ENCODE data around the gene PAK3. TPM values are rescaled to one million over a fixed set of nuclear protein-coding genes. Genes with fewer than 3 reads are reported as not detected.

Gene PAK3
- total RNA-seq, 1 donor from 2014 or later, result 4.0 TPM

GRCh38 chrX:111181951-111182350 is 86.0 kb downstream of the PAK3 start:
- no peaks in the 10 kb centered on the region for H3K27me3 Mint-ChIP-seq (ENCODE audit: unreplicated experiment)

DNA sequence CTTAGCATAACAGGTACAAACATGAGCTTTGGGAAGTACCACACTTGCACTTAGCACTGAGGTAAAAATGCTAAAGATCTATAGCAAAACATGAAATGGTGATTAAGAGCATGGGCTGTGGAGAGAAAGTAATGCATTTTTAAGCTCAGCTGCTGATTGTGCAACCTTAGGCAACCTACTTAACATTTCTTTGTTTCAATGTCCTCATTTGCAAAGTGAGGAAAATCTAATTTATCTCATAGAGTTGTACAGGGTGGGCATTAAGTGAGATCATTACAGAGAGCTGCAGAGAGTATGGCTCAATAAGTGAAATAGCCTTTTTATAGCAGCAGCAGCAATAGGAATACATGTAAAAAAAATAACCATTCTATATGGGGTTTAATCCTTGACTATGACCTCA is 87.0 kb downstream of the PAK3 start:
- Mint-ChIP-seq H3K36me3 (ENCODE audit: low read depth, unreplicated experiment) (no peaks in the 10 kb centered on the region), H3K4me1 (ENCODE audit: unreplicated experiment) (peaks cover 10% of the 10 kb centered on the region), H3K4me3 (ENCODE audit: unreplicated experiment) (no peak overlapping the region)

More at GRCh38 chrX:111181951-111182350, 86.0 kb downstream of the PAK3 start:
- Mint-ChIP-seq H3K36me3 (ENCODE audit: low read depth, unreplicated experiment) (no peaks in the 10 kb centered on the region), H3K4me1 (ENCODE audit: unreplicated experiment) (peaks cover 10% of the 10 kb centered on the region), H3K9me3 (ENCODE audit: unreplicated experiment) (no peaks in the 10 kb centered on the region), H3K4me3 (ENCODE audit: unreplicated experiment) (no peak overlapping the region), H3K27ac (ENCODE audit: unreplicated experiment) (no peak overlapping the region)
- TF ChIP-seq, protein P1, sequence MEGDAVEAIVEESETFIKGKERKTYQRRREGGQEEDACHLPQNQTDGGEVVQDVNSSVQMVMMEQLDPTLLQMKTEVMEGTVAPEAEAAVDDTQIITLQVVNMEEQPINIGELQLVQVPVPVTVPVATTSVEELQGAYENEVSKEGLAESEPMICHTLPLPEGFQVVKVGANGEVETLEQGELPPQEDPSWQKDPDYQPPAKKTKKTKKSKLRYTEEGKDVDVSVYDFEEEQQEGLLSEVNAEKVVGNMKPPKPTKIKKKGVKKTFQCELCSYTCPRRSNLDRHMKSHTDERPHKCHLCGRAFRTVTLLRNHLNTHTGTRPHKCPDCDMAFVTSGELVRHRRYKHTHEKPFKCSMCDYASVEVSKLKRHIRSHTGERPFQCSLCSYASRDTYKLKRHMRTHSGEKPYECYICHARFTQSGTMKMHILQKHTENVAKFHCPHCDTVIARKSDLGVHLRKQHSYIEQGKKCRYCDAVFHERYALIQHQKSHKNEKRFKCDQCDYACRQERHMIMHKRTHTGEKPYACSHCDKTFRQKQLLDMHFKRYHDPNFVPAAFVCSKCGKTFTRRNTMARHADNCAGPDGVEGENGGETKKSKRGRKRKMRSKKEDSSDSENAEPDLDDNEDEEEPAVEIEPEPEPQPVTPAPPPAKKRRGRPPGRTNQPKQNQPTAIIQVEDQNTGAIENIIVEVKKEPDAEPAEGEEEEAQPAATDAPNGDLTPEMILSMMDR (IDR thresholded peaks at IDR 0.05; ENCODE audit: unreplicated experiment), result no peak
- no peak for DNase-seq (ENCODE audit: low spot score)

DNA sequence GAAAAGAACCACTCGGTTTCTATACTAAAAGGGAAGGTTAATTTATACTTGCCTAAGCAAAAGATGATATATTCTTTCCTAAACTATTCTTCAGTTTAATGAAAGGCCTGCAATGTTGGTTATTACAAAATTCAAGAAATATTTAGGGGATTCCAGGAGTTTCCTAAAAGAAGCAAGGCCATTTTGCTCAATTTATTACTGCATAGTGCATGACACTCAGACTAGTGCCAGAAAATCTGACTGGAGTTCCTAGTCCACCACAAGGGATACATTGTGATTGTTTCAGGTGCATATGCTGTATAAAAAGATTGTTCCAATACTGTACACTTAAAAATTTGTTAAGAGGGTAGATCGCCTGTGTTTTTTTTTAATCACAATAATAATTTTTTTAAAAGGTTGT is 95.6 kb downstream of the PAK3 start:
- TF ChIP-seq, protein P1 (IDR thresholded peaks at IDR 0.05; ENCODE audit: unreplicated experiment), result no peak
- H3K4me1 Mint-ChIP-seq (ENCODE audit: unreplicated experiment), result peaks cover 4% of the 10 kb centered on the region

More for the DNA sequence above, 87.0 kb downstream of the PAK3 start:
- TF ChIP-seq, protein P1 (IDR thresholded peaks at IDR 0.05; ENCODE audit: unreplicated experiment), result no peak
- Mint-ChIP-seq H3K9me3 (ENCODE audit: unreplicated experiment) (no peaks in the 10 kb centered on the region), H3K27ac (ENCODE audit: unreplicated experiment) (no peak overlapping the region), H3K27me3 (ENCODE audit: unreplicated experiment) (no peaks in the 10 kb centered on the region)
- no peak for DNase-seq (ENCODE audit: low spot score)

GRCh38 chrX:111199505-111199904 is 103.5 kb downstream of the PAK3 start:
- Mint-ChIP-seq H3K27ac (ENCODE audit: unreplicated experiment) (no peak overlapping the region), H3K4me3 (ENCODE audit: unreplicated experiment) (no peak overlapping the region), H3K9me3 (ENCODE audit: unreplicated experiment) (no peaks in the 10 kb centered on the region), H3K27me3 (ENCODE audit: unreplicated experiment) (no peaks in the 10 kb centered on the region), H3K36me3 (ENCODE audit: low read depth, unreplicated experiment) (no peaks in the 10 kb centered on the region), H3K4me1 (ENCODE audit: unreplicated experiment) (peaks cover 6% of the 10 kb centered on the region)
- TF ChIP-seq, protein P1 (IDR thresholded peaks at IDR 0.05; ENCODE audit: unreplicated experiment), result no peak
- DNase-seq (ENCODE audit: low spot score), result no peak

More for the DNA sequence above, 95.6 kb downstream of the PAK3 start:
- no peaks in the 10 kb centered on the region for H3K36me3 Mint-ChIP-seq (ENCODE audit: low read depth, unreplicated experiment)
- no peak overlapping the region for H3K4me3 Mint-ChIP-seq (ENCODE audit: unreplicated experiment)
- no peaks in the 10 kb centered on the region for H3K9me3 Mint-ChIP-seq (ENCODE audit: unreplicated experiment)
- peaks cover 2% of the 10 kb centered on the region for H3K27me3 Mint-ChIP-seq (ENCODE audit: unreplicated experiment)
- no peak overlapping the region for H3K27ac Mint-ChIP-seq (ENCODE audit: unreplicated experiment)
- DNase-seq (ENCODE audit: low spot score), result no peak

- no peaks in the 10 kb centered on the region for H3K9me3 Mint-ChIP-seq (ENCODE audit: unreplicated experiment)
Observed at GRCh38 chrX:111200327-111200726, 104.3 kb downstream of the PAK3 start.

More at GRCh38 chrX:111200327-111200726, 104.3 kb downstream of the PAK3 start:
- DNase-seq (ENCODE audit: low spot score), result no peak
- TF ChIP-seq, protein P1 (IDR thresholded peaks at IDR 0.05; ENCODE audit: unreplicated experiment), result no peak
- Mint-ChIP-seq H3K27ac (ENCODE audit: unreplicated experiment) (no peak overlapping the region), H3K4me3 (ENCODE audit: unreplicated experiment) (no peak overlapping the region), H3K36me3 (ENCODE audit: low read depth, unreplicated experiment) (no peaks in the 10 kb centered on the region), H3K27me3 (ENCODE audit: unreplicated experiment) (no peaks in the 10 kb centered on the region), H3K4me1 (ENCODE audit: unreplicated experiment) (peaks cover 6% of the 10 kb centered on the region)
